Liver (tissue), 9 donors: Measurements from ENCODE around the gene SMIM28. TPM values are rescaled to one million over a fixed set of nuclear protein-coding genes. Genes with fewer than 3 reads are reported as not detected.

Source experiments
- DNase-seq: peaks from one replicate; pipeline ENCODE4 v3.0.0-alpha.2; 2017; ENCODE audit warnings: low spot score
- H3K27ac ChIP-seq, 2 donors: one replicate each; pipeline ENCODE4 v1.7.0; 2013; ENCODE audit warnings: inconsistent platforms in 2 of 2, low read length in 2 of 2, control low read depth in 1 of 2, low read depth in 1 of 2, mild to moderate bottlenecking in 1 of 2
- H3K27me3 ChIP-seq, 4 donors: one replicate each; pipeline versions ENCODE4 v1.6.1 to v1.7.0; 2013; ENCODE audit warnings: low read length in 3 of 4, inconsistent platforms in 1 of 4, mild to moderate bottlenecking in 1 of 4, moderate library complexity in 1 of 4; ENCODE audit not compliant: control insufficient read depth in 4 of 4, insufficient read depth in 4 of 4
- H3K36me3 ChIP-seq, 4 donors: one replicate each; pipeline versions ENCODE4 v1.6.1 to v1.7.0; 2013; ENCODE audit warnings: low read length in 3 of 4, mild to moderate bottlenecking in 3 of 4, low read depth in 1 of 4, moderate library complexity in 1 of 4; ENCODE audit not compliant: control insufficient read depth in 4 of 4, insufficient read depth in 3 of 4
- H3K4me1 ChIP-seq, 4 donors: one replicate each; pipeline versions ENCODE4 v1.6.1 to v1.7.0; 2013; ENCODE audit warnings: low read length in 3 of 4, mild to moderate bottlenecking in 3 of 4, moderate library complexity in 1 of 4; ENCODE audit not compliant: control insufficient read depth in 4 of 4, insufficient read depth in 4 of 4
- H3K4me3 ChIP-seq, 3 donors: one replicate each; pipeline versions ENCODE4 v1.6.1 to v1.7.0; 2013; ENCODE audit warnings: low read length in 3 of 3, control low read depth in 1 of 3, low read depth in 1 of 3, mild to moderate bottlenecking in 1 of 3
- H3K9ac ChIP-seq, 2 donors: one replicate each; pipeline ENCODE4 v1.7.0; 2013; ENCODE audit warnings: low read length in 2 of 2, mild to moderate bottlenecking in 2 of 2, moderate library complexity in 2 of 2, control low read depth in 1 of 2, low read depth in 1 of 2
- H3K9me3 ChIP-seq, 4 donors: one replicate each; pipeline versions ENCODE4 v1.6.1 to v1.7.0; 2013; ENCODE audit warnings: low read length in 3 of 4; ENCODE audit not compliant: control insufficient read depth in 4 of 4
- CTCF ChIP-seq: fragments of 150-350 bp; IDR thresholded peaks from 2 replicates; pipeline ENCODE4 v1.5.1; 2017; ENCODE audit warnings: improper control_type of control experiment, low read depth, low read length; ENCODE audit not compliant: missing input control
- EGR1 ChIP-seq, 2 donors: IDR thresholded peaks; 2 replicates each; pipeline ENCODE4 v1.6.1; 2016 to 2018; ENCODE audit warnings: antibody characterized with exemption in 2 of 2, low read depth in 2 of 2
- FOXA1 ChIP-seq: IDR thresholded peaks from 2 replicates; pipeline ENCODE4 v1.6.1; 2016; ENCODE audit warnings: antibody characterized with exemption
- HNF4A ChIP-seq, 2 donors: conservative IDR thresholded peaks; 2 replicates each; pipeline ENCODE4 v1.6.1; 2016; ENCODE audit warnings: antibody characterized with exemption in 2 of 2, mild to moderate bottlenecking in 2 of 2
- HNF4G ChIP-seq: IDR thresholded peaks from 2 replicates; pipeline ENCODE4 v1.6.1; 2016; ENCODE audit warnings: antibody characterized with exemption
- JUND ChIP-seq, 2 donors: IDR thresholded peaks; 2 replicates each; pipeline ENCODE4 v1.6.1; 2016; ENCODE audit warnings: antibody characterized with exemption in 2 of 2
- MAX ChIP-seq: IDR thresholded peaks from 2 replicates; pipeline ENCODE4 v1.6.1; 2016; ENCODE audit warnings: antibody characterized with exemption
- NR2F2 ChIP-seq: IDR thresholded peaks from 2 replicates; pipeline ENCODE4 v1.6.1; 2016; ENCODE audit warnings: antibody characterized with exemption
- RAD21 ChIP-seq, 2 donors: IDR thresholded peaks; 2 replicates each; pipeline ENCODE4 v1.6.1; 2016; ENCODE audit warnings: antibody characterized with exemption in 2 of 2, mild to moderate bottlenecking in 2 of 2
- RXRA ChIP-seq, 2 donors: IDR thresholded peaks; 2 replicates each; pipeline ENCODE4 v1.6.1; 2017 to 2018; ENCODE audit warnings: antibody characterized with exemption in 2 of 2, mild to moderate bottlenecking in 1 of 2
- SP1 ChIP-seq: IDR thresholded peaks from 2 replicates; pipeline ENCODE4 v1.6.1; 2018; ENCODE audit warnings: antibody characterized with exemption, mild to moderate bottlenecking
- TAF1 ChIP-seq: conservative IDR thresholded peaks from 2 replicates; pipeline ENCODE4 v1.6.1; 2016; ENCODE audit warnings: antibody characterized with exemption, mild to moderate bottlenecking
- YY1 ChIP-seq: IDR thresholded peaks from 2 replicates; pipeline ENCODE4 v1.6.1; 2016; ENCODE audit warnings: antibody characterized with exemption, mild to moderate bottlenecking
- WGBS: extraction: QIAGEN DNeasy Blood & Tissue Kit; methylation state at CpG from one replicate; pipeline ENCODE4 v1.1.7; 2013; 5-methylcytosine and 5-hydroxymethylcytosine counted together
- polyA plus RNA-seq, 2 donors: library from polyadenylated mRNA; stranded (reverse) in 1 of 2; unstranded in 1 of 2; fragments of 200-250 nt in 1 of 2; fragments of >200 nt in 1 of 2; fragmentation: Nextera tagmentation in 1 of 2; extraction: Ambion mirVana in 1 of 2; gene quantifications; one replicate each; pipeline versions ENCODE4 v1.2.1 to v1.2.3, GENCODE V29; 2013 to 2015
- total RNA-seq, 2 donors: library from RNA; depleted of rRNA; stranded (reverse); fragments of >200 nt; gene quantifications; one replicate each; pipeline ENCODE4 v1.2.3, GENCODE V29; 2014
- donor health status: healthy.
- donor health status: healthy.
- donor health status: healthy.
- donor health status: healthy.
- donor health status: healthy.

SMIM28 gene
- total and polyA plus RNA-seq, 4 donors: not detected

GRCh38 chr6:138331444-138331843 is 46.3 kb upstream of the SMIM28 start:
- no peak for DNase-seq

DNA sequence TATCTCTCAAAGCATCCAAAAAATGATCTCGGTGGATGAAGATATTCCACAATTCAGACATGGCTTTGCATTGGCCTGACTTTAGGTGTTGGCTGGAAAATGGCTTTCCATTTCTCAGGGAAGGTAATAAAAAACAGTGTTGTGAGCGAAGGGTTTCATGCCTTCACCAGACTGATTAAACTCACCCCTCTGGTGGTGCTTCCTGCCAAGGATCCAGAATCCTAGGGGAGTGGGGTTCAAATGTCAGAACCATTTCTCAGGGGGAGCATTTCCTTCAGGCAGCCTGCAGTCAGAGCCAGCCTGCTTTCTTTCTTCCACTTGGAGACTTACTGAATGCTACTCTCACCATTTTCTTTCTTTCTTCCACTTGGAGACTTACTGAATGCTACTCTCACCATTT is 45.7 kb upstream of the SMIM28 start:
- no peak for DNase-seq

More at GRCh38 chr6:138331444-138331843, 46.3 kb upstream of the SMIM28 start:
- Histone ChIP-seq H3K27ac (no peak overlapping the region), H3K4me3 (no peak overlapping the region), H3K9ac (no peak overlapping the region), H3K4me1 (no peaks in the 10 kb centered on the region), H3K36me3 (no peaks in the 10 kb centered on the region), H3K27me3 (no peaks in the 10 kb centered on the region), H3K9me3 (no peaks in the 10 kb centered on the region)
- TF ChIP-seq SP1 (no peak), RXRA (IDR thresholded peaks at IDR 0.05) (no peak)
- 82% methylated on average over 1 of the region's 1 CpG for WGBS

GRCh38 chr6:138334000-138334399 is 43.7 kb upstream of the SMIM28 start:
- H3K9me3 ChIP-seq: no peaks in the 10 kb centered on the region
- no peak overlapping the region for H3K9ac ChIP-seq
- H3K4me3 ChIP-seq: no peak overlapping the region
- H3K4me1 ChIP-seq: no peaks in the 10 kb centered on the region
- 95% methylated on average over 14 of the region's 14 CpGs for WGBS
- no peak overlapping the region for H3K27ac ChIP-seq
- no peaks in the 10 kb centered on the region for H3K36me3 ChIP-seq
- no peak for DNase-seq
- TF ChIP-seq HNF4G (no peak), RAD21 (IDR thresholded peaks at IDR 0.05) (no peak)
- H3K27me3 ChIP-seq: no peaks in the 10 kb centered on the region

More for the DNA sequence above, 45.7 kb upstream of the SMIM28 start:
- Histone ChIP-seq H3K36me3 (no peaks in the 10 kb centered on the region), H3K9ac (no peak overlapping the region), H3K27me3 (no peaks in the 10 kb centered on the region), H3K4me3 (no peak overlapping the region), H3K27ac (no peak overlapping the region), H3K9me3 (no peaks in the 10 kb centered on the region), H3K4me1 (no peaks in the 10 kb centered on the region)
- TF ChIP-seq RXRA (IDR thresholded peaks at IDR 0.05) (no peak), FOXA1 (no peak), NR2F2 (no peak), CTCF (no peak), MAX (no peak)
- 79% methylated on average over 2 of the region's 2 CpGs for WGBS

DNA sequence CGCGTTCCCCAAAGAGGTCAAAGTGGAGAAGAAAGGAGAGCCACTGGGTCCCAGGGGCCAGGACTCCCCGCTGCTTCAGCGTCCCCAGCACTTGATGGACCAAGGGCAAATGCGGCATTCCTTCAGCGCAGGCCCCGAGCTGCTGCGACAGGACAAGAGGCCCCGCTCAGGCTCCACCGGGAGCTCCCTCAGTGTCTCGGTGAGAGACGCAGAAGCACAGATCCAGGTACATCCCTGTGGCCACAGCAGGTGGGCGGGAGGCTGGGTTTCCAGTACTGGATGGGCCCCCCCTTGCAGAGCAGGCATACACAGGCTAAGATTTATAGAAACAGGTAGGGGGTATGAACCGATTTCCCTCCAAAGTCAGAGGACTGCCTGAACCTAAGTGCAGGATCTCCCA is 42.7 kb upstream of the SMIM28 start:
- no peaks in the 10 kb centered on the region for H3K4me1 ChIP-seq
- H3K4me3 ChIP-seq: no peak overlapping the region
- no peak overlapping the region for H3K9ac ChIP-seq
- WGBS: 94% methylated on average over 14 of the region's 14 CpGs
- H3K36me3 ChIP-seq: no peaks in the 10 kb centered on the region
- no peak for DNase-seq
- no peaks in the 10 kb centered on the region for H3K27me3 ChIP-seq
- H3K9me3 ChIP-seq: no peaks in the 10 kb centered on the region
- TF ChIP-seq JUND (IDR thresholded peaks at IDR 0.05): no peak
- TF ChIP-seq CTCF: no peak
- no peak for TF ChIP-seq YY1
- no peak for TF ChIP-seq RAD21 (IDR thresholded peaks at IDR 0.05)
- no peak for TF ChIP-seq MAX
- no peak for TF ChIP-seq HNF4G
- TF ChIP-seq HNF4A (conservative IDR thresholded peaks at IDR 0.05): no peak
- no peak for TF ChIP-seq EGR1 (IDR thresholded peaks at IDR 0.05; ENCODE audit: low read depth in 2 of 2)
- no peak for TF ChIP-seq TAF1
- no peak for TF ChIP-seq RXRA (IDR thresholded peaks at IDR 0.05)
- H3K27ac ChIP-seq: no peak overlapping the region
